GM18526 (cell line): ENCODE data around the gene CPNE9.
A peak's percentile ranks its signal among the peaks of the same experiment; 100 is the strongest.

Experiments used
- POLR2A ChIP-seq: IDR thresholded peaks from 3 replicates; pipeline ENCODE4 v1.6.1; 2011; ENCODE audit not compliant: insufficient read length; ENCODE audit errors: extremely low read depth

CPNE9 gene

GRCh38 chr3:9744162-9744561 is 40.5 kb downstream of the CPNE9 start:
- no peak for TF ChIP-seq POLR2A

GRCh38 chr3:9745521-9745920 is 41.9 kb downstream of the CPNE9 start:
- TF ChIP-seq POLR2A: no peak

GRCh38 chr3:9746330-9746729 is 42.7 kb downstream of the CPNE9 start:
- no peak for TF ChIP-seq POLR2A

- TF ChIP-seq POLR2A: no peak
Measured at GRCh38 chr3:9747267-9747666, 43.6 kb downstream of the CPNE9 start.

- no peak for TF ChIP-seq POLR2A
Measured at GRCh38 chr3:9748031-9748430, 44.4 kb downstream of the CPNE9 start.

GRCh38 chr3:9749296-9749644 is 45.6 kb downstream of the CPNE9 start:
- TF ChIP-seq POLR2A: no peak

- TF ChIP-seq POLR2A: peak; percentile 68
Measured at GRCh38 chr3:9749645-9750555, 46.3 kb downstream of the CPNE9 start, which contains the start of gene OGG1. Gene OGG1, plus strand, starts transcription at chr3:9749952. Its CDS starts 335 bp downstream, at chr3:9750287.

GRCh38 chr3:9750556-9751411 is 47.2 kb downstream of the CPNE9 start:
- no peak for TF ChIP-seq POLR2A

- TF ChIP-seq POLR2A: no peak
Measured at GRCh38 chr3:9754678-9755077, 51.0 kb downstream of the CPNE9 start.

- TF ChIP-seq POLR2A: no peak
Measured at GRCh38 chr3:9757427-9757826, 53.8 kb downstream of the CPNE9 start.

GRCh38 chr3:9760779-9761505 is 57.3 kb downstream of the CPNE9 start:
- TF ChIP-seq POLR2A: no peak

GRCh38 chr3:9761919-9762318 is 58.3 kb downstream of the CPNE9 start:
- TF ChIP-seq POLR2A: no peak

GRCh38 chr3:9762871-9763270 is 59.2 kb downstream of the CPNE9 start:
- TF ChIP-seq POLR2A: no peak

- no peak for TF ChIP-seq POLR2A
Measured at GRCh38 chr3:9765865-9766264, 62.2 kb downstream of the CPNE9 start.

- no peak for TF ChIP-seq POLR2A
Measured at GRCh38 chr3:9767418-9767817, 63.8 kb downstream of the CPNE9 start.
